GM19023 (cell line): ENCODE results near the gene RAB3IL1.
"Not testable (repeated sequence)": the region's sequence is repeated elsewhere in the genome, so short reads cannot be mapped to it uniquely, and the experiment has no call there.

Experiments
- ATAC-seq: cut with Tn5 transposase; IDR thresholded peaks from one replicate; pipeline ENCODE4 v1.9.1; 2021; ENCODE audit warnings: mild to moderate bottlenecking, moderate library complexity; ENCODE audit not compliant: unreplicated experiment

RAB3IL1 gene

GRCh38 chr11:61953632-61954031 lies 36.3 kb upstream of the RAB3IL1 start:
- not testable (repeated sequence) for ATAC-seq

GRCh38 chr11:61952882-61953281 lies 35.5 kb upstream of the RAB3IL1 start:
- no peak for ATAC-seq

GRCh38 chr11:61951484-61952135 lies 34.2 kb upstream of the RAB3IL1 start:
- no peak for ATAC-seq

- no peak for ATAC-seq
These were observed 32.7 kb upstream of the RAB3IL1 start, which contains the start of gene BEST1 for GRCh38 chr11:61950035-61950547. TSS of gene BEST1 (plus strand) at chr11:61950351. CDS start at chr11:61951807, 1,456 bp downstream.

- no peak for ATAC-seq
These were observed 32.0 kb upstream of the RAB3IL1 start for GRCh38 chr11:61949169-61950034.

GRCh38 chr11:61948505-61948904 lies 31.1 kb upstream of the RAB3IL1 start:
- ATAC-seq, result no peak

- no peak for ATAC-seq
These were observed 30.3 kb upstream of the RAB3IL1 start for GRCh38 chr11:61947486-61948210.

GRCh38 chr11:61946894-61947293 lies 29.5 kb upstream of the RAB3IL1 start:
- no peak for ATAC-seq

GRCh38 chr11:61945191-61945590 lies 27.8 kb upstream of the RAB3IL1 start:
- ATAC-seq, result no peak

- ATAC-seq, result no peak
These were observed 23.1 kb upstream of the RAB3IL1 start for GRCh38 chr11:61940466-61940865.

GRCh38 chr11:61935861-61936260 lies 18.5 kb upstream of the RAB3IL1 start:
- no peak for ATAC-seq

- no peak for ATAC-seq
These were observed 13.6 kb upstream of the RAB3IL1 start for GRCh38 chr11:61930933-61931332.

GRCh38 chr11:61928606-61929005 lies 11.2 kb upstream of the RAB3IL1 start:
- ATAC-seq, result no peak

GRCh38 chr11:61927501-61927900 lies 10.1 kb upstream of the RAB3IL1 start:
- ATAC-seq, result no peak

- ATAC-seq, result no peak
These were observed 8.9 kb upstream of the RAB3IL1 start for GRCh38 chr11:61926235-61926634.

GRCh38 chr11:61925736-61926135 lies 8.4 kb upstream of the RAB3IL1 start:
- no peak for ATAC-seq

GRCh38 chr11:61924064-61924455 lies 6.7 kb upstream of the RAB3IL1 start:
- ATAC-seq, result no peak

- no peak for ATAC-seq
These were observed 6.0 kb upstream of the RAB3IL1 start for GRCh38 chr11:61923166-61924063.

GRCh38 chr11:61922539-61922938 lies 5.2 kb upstream of the RAB3IL1 start:
- ATAC-seq, result no peak

GRCh38 chr11:61921446-61921845 lies 4.1 kb upstream of the RAB3IL1 start:
- ATAC-seq, result no peak
